ENCODE data around the gene USP3.
A peak's percentile ranks its signal among the peaks of the same experiment; 100 is the strongest.

The USP3 gene

DNA sequence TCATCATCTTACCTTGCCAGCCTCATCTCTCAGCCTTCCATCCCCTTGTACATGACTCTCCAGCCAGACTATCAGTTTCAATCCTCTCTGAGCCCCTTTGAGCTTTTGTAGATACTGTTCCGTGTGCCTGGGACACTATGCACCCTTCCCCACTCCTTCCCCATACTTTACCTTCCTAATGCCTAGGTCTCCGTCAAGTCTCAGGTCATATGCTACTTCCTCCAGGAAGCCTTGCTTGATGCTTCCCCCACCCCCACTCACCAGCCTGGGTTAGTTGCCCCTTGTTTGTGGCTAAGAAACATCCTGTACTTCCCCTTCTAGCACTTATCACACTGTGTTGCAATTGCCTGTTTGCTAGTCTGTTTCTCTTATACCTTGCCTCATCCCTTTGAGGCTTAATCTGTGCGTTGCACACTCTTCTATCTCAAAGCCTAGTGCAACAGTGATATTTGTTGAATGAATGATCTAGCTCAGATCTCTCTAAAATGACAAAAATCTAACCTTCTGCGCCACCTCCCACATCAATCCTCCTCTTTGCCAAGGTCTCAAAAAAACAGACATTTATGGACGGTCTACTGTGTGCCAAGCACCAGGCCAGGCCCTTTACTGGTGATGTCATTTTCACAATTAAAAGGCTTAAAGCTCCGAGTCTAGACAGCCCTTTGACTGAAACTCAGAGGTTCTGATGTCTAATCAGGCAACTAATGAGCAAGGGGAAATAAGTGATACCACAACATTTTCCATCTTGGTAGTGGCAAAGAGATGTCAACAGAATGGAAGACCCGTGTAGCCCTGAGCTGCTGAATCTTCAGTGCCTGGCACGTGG, 6.5 kb upstream of the USP3 start:
- DNase-seq: no peak

DNA sequence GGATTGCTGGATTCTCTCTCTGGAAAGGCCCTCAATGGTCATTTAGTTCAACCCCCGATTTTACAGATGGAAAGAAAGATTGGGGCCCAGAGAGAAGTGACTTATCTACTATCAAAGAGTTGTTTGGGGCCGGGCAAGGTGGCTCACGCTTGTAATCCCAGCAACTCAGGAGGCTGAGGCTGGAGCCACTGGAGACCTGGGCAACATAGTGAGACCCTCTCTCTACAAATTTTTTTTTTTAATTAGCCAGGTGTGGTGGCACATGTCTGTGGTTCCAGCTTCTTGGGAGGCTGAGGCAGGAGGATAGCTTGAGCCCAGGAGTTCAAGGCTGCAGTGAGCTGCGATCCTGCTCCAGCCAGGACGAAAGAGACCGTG, 5.2 kb upstream of the USP3 start:
- DNase-seq: no peak

DNA sequence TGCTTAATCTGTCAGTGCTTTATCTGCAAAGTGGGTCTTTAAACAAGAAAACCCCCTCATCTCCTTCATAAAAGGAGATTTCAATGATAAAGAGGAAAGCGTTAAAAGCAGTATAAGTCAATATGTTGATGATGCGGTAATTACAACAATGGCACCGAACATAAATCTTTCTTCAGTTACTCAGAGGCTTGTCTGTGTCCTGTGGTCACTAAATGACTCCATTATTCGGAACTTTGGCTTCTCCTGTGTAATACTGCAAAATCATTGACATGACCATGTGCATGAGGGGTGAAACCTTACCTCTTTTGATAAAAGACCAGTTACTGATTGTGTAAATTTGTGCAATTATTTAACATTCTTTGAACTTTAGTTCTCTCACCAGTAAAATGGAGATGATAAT, 4.8 kb upstream of the USP3 start:
- DNase-seq: no peak

DNA sequence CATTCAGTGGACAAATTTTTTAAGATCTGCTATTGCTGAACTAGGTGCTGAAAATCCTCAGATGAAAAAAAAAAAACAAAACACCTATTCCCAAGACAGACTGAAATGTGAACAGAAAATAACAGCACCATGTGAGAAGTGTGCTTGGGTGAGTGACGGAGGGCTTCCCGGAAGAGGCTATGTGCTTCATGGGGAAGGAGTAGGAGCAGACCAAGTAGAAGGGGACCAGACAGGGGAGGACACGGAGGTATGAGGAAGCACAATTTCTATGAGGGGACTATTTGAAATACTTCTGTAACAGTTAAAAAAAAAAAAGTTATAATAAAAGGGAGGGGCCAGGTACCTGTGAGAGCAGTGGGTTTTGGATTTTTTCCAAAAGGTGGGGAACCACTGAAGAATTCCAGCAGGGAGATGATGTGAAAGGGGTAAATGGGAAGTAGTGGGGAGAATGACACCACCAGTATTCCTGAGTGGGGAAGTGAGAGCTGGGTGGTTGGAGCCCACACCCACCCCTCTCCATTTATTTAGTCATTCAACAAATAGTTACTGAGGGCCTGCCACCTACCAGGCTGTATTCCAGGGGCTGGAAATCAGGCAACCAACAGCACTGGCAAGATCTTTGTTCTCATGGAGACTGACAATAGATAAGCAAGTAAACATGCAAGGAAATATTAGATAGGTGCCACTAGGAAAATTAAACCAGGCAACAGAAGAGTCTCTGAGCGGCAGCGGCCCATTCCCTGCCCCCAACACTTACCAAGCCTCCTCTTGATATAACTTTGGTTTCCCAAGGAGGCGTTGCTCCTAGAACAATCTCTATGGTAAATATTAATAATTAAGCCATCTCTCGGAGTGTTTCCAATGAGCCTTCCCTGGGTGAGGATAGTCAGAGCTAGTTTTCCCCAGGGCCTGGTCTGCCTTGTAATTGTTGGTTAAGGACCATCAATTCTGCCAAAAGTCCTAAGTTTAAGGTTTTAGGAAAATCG, 3.8 kb upstream of the USP3 start:
- DNase-seq: no peak

DNA sequence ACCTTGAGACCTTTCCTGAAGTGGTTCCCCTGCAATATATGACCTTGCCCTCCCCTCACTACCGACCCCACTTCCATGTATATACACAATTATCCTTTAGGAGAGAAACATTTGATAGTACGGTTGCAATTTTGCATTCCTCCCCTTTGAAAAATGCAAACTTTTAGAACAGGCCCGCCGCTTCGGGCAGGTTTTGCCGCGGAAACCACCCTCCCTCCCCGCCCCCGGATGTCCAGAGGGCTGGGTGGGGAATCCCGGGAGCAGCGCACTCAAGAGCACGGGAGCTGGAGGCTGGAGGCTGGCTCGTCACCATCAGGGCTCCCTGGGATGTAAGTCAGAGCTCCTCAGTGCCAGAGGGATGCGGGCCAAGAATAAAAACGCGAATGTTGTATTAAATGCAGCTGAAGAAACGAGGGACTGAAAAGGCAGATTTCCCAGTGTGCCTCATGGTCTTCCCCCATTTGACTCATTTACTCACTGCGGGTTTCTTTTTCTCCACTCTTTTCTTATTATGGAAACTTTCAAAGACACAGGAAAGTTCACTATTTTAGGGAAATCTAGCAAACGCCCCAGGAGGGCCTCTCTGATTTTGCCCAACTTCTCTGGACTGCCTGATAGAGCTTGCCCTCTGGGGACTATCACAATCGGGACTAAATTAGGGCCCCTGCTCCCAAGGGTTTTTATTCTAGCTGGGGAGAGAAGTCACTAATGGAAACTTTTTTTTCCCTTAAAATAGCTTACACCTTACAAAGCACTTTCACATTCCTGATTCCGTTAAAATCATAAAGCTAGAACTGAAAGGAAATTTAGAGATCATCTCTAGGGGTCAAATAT, 2.9 kb upstream of the USP3 start:
- DNase-seq: no peak

DNA sequence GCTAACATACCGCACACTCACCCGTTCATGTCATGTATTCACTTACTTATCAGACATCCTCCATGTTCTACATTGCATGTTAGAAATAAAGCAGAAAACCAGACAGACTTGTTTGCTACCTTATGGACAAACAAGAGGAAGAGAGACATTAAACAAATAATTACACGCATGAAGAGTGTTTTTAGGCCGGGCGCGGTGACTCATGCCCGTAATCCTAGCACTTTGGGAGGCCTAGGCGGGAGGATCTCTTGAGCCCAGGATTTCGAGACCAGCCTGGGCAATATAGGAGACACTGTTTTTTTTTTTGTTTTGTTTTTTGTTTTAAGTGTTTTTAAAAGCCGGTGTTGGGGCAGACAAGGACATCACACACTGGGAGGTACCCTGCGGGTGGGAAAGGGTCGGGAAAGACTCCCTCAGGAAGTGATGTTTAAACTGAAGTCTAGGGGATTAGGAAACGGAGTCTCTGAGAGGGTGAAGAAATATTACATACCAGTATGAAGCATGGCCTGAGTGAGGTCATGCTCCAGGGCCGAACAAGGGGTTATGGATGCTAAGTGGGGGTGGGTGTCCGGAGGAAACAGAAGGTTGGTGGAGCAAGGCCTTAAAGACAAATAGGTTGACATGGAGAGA, 2.1 kb upstream of the USP3 start:
- peak; percentile 57 for DNase-seq

DNA sequence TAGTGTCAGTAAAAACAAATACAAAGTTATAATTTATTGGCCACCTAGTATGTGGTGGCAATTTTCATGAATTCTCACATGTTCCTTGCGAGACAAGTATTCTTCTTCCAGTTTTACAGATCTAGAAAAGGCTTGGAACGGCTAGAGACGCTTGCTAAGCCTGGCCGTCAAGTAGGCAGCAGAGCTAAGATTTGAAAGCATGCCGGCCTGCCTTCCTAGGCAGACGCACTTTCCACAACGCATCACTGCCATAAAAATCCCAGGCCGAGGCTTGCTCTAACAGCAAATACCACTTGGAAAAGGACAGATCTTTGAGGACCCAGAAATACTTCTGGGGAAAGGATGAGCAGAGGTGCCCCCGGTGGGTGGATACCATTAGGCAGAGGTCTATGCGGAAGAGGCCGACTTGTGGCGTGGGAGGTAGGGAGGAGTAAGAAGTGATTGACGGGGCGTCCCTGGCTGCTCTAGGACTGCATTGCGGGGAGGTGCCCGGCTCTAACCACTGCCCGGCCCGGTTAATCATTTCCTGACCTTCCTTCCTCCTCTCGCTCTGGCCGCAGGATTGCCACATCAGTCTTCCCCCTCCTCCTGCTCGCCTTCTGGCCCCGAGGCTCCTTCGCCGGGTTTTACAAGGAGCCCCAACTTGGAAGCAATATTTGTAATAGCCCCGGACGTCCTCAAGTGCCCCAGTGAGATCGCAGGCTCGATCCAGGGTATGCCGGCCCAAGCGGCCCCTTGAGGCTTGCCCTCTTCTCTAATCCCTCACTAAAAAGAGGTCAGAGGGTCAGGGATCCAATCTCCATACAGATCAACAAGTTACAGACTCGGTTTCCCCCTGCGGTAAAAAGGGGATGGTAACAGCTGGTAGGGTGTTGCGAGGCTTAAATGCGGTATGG, 1.3 kb upstream of the USP3 start:
- DNase-seq: no peak

DNA sequence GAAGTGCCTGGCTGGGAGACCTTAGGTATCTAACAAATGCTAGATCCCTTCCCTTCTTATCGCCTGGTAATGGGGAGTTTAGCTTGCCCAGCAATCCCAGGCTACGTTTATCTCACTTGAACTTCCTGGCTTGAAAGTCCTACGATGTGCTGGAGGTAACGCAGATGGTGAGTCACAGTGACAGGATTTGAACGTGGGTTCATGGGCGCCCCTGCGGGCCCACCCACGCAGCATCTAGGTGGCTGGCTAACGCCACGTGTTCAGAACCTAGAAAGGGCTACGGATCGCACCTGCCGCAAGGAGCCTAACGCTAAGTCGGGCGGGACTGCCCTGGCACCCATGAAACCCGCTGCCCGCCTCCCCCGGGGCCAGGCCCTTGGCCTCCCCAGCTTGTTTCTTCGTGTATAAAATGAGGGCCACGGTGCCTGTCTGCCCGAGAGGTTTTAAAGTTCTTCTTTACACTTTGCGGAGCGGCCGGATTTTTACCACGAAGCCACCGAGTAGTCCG, 600 bp upstream of the USP3 start:
- no peak for DNase-seq

DNA sequence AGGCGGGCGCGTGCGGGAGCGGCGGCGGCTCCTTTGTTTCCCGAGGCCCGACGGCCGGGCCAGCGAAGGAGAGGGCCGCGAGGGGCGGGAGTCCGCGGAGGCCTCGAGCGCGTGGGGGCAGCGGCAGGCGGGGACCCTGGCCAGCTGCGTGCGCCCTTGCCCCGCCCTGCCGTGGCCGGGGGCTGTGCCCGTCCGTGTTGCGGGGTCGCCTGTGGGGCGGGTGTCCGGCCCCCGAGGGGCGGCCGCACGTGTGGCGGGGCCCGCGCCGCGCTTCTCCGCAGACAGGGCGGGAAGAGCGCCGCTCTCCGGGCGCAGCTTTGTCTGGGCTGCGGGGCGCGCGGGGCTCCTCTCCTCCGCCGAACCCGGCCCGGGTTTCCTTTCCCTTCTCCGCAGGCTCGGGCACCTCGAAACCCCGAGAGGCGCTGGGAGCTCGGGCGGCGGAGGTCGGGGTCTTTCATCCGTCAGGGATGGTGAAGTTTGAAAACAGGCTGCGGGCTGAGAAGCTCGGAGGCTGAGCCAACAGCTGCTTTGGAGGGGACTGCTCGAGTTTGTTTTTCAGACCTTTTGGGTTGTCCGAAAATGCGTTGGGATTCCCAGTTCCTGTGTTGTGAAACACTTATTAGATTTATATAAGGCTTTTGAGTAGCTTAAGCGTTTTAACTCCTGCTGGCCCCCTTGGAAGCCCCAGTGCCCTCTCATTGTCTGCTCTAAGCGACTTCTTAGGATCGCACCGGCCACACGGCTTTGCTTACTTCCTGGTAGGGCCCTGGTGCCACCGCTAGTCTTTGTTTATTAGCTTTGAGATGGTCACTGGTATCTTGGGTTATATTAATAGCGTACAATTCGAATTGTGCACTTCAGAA, 817 bp downstream of the USP3 start:
- peak; percentile 35 for DNase-seq

DNA sequence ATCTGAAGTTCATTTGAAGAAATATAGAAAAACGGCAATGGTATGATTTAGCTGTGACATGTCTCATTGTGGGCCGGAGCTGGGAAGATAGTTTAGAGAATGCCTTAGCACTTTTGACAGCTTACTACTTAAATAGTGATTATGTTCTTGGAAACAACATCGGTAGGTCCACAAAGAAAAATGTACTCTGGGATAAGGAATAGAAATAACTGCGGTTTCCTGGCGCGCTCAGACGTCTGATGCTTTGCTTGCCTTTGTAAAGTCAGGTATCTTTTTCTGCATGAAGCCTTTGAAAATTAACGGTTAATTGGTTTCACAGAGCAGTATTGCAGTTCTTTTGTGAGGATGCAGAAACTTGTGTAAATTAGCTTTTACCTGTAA, 1.4 kb downstream of the USP3 start:
- no peak for DNase-seq

DNA sequence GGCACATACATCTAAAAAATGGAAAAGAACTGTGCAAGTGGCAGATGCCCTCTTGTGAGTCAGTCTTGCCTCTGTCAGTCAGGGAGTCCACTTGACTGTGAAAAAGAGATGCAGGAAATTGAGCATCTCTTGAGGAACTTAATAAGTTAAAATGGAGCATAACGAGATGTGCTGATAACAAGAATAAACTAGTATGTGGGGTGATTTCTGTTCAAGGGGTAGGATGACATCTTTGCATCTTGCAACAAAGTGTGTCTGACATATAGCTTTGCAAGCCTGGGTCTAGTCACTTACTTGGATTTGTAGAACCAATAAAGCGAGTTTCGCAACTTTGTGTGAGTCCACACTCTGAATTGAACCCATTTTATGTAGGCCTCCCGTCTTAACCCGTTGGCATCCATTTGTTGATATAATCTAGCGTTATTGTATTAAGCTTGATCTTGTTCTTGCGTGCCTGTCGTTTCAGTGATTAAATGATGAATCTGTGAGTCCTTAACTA, 2.2 kb downstream of the USP3 start:
- DNase-seq: no peak

DNA sequence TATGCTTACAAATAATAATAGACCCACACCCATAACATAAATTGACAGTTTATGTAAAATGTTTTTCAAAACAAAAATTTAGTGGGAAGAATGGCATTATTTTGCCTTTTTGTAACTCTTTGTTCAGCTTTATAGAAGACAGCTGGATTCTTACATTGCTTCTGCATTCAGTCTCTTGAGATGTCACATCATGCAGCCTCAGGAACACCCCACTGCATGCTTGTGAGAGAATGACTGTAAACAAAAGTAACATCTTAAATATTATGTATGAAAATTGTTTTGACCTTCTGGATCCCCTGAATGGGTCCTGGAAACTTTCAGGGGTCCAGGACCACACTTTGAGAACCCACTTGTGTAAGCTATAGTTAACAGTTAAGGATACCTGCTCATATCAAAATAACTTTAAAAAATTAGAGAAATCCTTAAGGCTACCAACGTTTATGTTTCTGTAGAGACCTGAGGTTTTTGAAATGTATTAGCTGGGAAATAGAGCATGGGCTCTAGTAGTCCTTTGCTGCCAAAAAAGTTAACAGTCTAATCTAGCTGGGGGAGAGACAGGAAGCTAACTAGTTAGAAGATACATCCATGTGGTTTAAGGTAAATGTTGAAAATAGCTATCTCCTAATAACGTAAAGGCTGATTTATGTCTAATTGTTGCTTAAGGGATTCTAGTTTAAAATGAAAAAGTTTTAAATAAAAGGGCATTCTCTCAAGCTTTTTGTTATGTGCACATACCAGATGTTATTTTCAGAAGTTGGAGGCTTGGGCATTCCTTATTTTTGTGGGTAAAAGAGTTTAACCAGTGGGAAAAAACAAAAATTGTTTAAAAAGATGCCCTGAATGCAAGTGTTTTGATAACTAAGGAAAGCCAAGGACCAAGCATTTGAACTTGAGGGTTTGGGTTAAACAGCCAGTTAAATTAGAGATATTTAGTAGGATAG, 3.8 kb downstream of the USP3 start:
- no peak for DNase-seq

DNA sequence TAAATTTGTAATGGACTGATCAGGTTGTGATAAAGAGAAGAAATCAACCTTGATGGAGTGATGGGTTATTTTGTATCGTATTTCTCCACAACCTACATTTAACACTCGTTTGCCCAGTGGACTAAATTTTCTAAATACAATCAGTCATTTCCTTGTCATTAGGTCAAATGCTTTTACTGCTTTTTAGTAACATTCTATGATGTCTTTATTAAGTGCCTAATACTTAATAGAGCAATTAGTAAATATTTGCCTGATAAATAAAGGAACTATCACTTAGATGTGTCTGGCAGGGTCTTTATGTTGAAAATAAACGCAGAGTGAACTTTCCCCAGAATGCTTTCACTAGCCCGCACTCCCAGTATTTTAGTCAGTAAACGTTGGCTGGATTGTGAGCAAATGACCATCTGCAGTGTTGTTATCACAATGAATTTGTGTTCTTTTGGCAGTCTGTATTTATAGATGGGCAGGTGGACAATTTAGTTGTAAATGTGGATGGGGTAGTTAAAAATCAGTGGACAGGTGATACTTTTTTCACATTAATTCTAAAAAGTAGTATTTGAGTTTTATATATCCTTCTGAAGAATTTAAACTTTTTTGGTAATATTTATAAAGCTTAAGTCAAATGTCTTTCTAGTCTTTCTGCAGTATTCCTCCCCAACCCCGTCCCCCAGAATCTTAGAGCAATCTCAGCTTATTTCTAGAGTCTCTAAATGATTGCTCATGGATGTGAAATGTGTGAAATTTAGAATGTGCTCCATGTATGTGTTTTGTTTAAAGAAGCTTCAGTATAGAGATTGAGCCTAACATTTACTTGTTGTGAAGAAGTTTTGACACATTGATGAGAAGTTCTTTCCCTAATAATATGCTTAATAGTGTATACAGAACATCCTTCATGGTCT, 4.9 kb downstream of the USP3 start:
- DNase-seq: no peak

DNA sequence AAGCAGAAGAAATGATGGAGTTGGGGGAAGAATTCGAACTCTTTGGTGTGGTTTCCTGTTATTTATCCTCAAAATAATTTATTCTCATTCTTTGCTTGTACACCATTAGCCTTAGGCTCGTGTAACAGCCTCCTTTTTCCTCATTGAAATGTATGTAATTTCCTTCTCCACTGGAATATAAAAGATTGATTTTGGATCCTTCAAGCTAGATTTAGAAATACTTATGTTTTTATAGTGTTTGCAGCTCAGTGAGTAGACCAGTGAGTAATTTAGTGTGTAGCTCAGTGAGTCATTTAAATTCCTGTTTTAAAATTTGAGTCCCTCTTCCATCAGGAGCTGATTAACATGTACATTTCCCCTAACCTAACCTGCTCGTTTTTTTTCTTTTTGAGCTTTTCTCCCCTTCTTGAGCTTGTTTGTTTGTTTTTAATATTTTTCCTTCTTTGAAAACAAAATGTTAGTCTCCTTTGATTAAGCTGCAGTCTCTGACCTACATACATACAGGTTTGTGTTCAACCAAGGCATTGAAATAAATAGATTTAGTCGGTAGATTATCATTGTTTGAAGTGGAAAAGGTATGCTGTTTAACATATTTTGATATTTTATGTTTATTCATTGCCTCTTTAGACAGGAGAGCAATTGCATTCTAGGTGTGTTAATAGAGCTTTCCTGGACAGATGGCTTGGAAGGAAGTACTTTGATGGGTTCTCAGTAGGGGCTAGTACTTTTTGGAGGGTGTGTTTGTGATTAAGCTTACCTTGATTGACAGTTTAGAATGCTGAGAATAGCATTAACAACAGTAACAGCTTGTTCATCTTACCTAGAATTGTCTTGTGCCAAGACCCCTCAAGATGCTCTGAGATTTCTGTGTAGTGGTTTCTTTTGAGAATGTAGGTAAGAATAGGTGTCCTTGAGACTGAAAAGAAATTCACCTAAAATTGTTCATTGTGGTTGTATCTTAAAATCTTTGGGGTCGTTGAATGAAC, 5.9 kb downstream of the USP3 start:
- no peak for DNase-seq

DNA sequence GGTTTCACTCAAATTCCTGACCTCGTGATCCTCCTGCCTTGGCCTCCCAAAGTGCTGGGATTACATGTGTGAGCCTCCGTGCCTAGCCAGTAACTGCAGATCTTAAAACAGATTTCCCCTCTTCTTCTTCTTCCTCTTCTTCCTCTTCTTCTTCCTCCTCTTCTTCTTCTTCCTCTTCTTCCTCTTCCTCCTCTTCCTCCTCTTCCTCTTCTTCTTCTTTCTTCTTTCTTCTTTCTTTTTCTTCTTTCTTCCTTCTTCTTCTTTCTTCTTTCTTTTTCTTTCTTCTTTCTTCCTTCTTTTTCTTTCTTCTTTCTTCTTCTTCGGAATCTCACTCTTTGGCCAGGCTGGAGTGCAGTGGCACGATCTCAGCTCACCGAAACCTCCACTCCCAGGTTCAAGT, 7.8 kb downstream of the USP3 start:
- DNase-seq: no peak

DNA sequence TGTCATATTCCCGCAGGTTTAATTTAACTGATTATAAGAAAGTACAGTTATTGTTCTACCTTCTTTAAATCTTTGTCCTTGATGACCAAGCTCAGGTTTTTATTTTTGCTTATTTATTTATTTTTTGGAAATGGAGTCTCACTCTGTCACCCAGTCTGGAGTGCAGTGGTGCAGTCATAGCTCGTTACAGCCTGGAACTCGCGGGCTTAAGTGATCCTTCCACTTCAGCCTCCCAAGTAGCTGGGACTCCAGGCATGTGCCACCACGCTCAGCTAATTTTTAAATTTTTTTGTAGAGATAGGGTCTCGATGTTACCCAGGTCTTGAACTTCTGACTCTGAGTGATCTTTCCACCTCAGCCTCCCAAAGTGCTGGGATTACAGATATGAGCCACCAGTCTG, 8.9 kb downstream of the USP3 start:
- DNase-seq: no peak

DNA sequence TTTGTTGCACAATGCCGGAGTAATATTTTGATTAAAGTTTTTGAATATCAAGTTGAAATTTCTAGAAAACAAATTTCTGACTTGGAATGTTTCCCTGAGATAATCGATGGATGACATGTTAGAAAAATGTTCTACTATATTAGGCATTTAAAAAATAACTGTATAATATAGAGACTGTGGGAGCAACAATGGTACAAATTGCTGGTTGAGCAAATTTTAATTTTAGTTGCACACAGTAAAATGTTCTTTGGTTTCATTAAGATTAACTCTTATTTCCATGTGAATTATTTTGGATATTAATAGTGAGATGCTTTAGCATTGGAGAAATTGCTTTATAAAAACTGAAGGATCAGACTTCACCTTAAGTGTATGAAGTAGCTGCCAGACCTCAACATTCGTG, 9.3 kb downstream of the USP3 start:
- DNase-seq: no peak

Data from NCI-H345 (cell line).